ENCODE measurements around the gene RAB27A.

DNA sequence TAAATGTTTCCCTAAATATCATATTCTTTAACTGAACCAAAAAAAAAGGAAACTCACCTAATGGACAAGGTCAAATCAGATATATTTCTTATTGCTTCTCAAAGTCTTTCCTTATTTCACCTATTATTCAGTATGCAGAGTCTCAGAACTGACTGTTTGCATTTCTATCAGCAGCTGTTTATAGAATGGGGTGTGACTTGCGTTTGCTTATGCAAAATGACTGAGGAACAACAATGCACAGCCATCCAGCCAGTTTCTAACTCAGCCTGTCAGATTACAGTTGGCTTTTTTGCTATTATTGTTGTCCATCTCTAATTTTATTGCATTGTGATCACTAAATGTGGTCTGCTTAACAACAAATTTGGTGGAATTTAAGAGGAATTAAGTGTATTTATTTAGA, 40.7 kb downstream of the RAB27A start:
- TF ChIP-seq, protein P1, sequence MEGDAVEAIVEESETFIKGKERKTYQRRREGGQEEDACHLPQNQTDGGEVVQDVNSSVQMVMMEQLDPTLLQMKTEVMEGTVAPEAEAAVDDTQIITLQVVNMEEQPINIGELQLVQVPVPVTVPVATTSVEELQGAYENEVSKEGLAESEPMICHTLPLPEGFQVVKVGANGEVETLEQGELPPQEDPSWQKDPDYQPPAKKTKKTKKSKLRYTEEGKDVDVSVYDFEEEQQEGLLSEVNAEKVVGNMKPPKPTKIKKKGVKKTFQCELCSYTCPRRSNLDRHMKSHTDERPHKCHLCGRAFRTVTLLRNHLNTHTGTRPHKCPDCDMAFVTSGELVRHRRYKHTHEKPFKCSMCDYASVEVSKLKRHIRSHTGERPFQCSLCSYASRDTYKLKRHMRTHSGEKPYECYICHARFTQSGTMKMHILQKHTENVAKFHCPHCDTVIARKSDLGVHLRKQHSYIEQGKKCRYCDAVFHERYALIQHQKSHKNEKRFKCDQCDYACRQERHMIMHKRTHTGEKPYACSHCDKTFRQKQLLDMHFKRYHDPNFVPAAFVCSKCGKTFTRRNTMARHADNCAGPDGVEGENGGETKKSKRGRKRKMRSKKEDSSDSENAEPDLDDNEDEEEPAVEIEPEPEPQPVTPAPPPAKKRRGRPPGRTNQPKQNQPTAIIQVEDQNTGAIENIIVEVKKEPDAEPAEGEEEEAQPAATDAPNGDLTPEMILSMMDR (IDR thresholded peaks at IDR 0.05) = no peak
- no peak for TF ChIP-seq POLR2AphosphoS5 (IDR thresholded peaks at IDR 0.05; ENCODE audit: low read depth, low read length)
